Measurements from ENCODE around the gene C19orf47. TPM values are rescaled to one million over a fixed set of nuclear protein-coding genes. Genes with fewer than 3 reads are reported as not detected.

Gene C19orf47
- total RNA-seq, 1 donor from 2014 or later, result 10.6 TPM

DNA sequence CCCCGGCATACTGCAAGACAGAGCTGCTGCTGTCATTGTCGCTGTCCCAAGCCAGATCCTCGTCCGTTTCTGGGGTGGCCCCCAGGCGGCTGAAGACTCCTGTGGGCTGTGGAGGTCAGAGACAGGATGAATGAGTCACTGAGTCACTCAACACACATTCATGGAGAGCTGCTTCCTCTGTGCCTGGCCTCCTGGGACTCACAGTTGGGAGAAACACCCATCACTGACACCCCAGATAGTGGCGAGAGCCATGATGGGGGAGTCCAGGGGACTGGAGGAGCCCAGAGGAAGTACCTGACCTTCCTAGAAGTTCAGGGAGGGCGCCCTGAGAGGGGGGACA is 26.0 kb downstream of the C19orf47 start:
- no peaks in the 10 kb centered on the region for H3K79me2 ChIP-seq (ENCODE audit: low read depth)
- no peak overlapping the region for H3K27ac Mint-ChIP-seq
- no peak for DNase-seq (ENCODE audit: low spot score)
- H3K4me3 ChIP-seq, result no peak overlapping the region
- H3K4me1 ChIP-seq, result no peaks in the 10 kb centered on the region
- H3K4me2 ChIP-seq, result no peak overlapping the region
- no peaks in the 10 kb centered on the region for H4K20me1 ChIP-seq (ENCODE audit: low read depth)
- H3K4me3 Mint-ChIP-seq, result no peak overlapping the region
- H2AFZ ChIP-seq (replicated peaks), result no peak overlapping the region
- no peaks in the 10 kb centered on the region for H3K9me3 Mint-ChIP-seq
- no peaks in the 10 kb centered on the region for H3K27me3 ChIP-seq
- no peaks in the 10 kb centered on the region for H3K27me3 Mint-ChIP-seq (ENCODE audit: insufficient read depth, low read depth)
- peaks cover 5% of the 10 kb centered on the region for H3K4me1 Mint-ChIP-seq
- no peaks in the 10 kb centered on the region for H3F3A ChIP-seq (ENCODE audit: low read depth)
- H3K36me3 Mint-ChIP-seq, result peaks cover 15% of the 10 kb centered on the region
- TF ChIP-seq, protein P1, sequence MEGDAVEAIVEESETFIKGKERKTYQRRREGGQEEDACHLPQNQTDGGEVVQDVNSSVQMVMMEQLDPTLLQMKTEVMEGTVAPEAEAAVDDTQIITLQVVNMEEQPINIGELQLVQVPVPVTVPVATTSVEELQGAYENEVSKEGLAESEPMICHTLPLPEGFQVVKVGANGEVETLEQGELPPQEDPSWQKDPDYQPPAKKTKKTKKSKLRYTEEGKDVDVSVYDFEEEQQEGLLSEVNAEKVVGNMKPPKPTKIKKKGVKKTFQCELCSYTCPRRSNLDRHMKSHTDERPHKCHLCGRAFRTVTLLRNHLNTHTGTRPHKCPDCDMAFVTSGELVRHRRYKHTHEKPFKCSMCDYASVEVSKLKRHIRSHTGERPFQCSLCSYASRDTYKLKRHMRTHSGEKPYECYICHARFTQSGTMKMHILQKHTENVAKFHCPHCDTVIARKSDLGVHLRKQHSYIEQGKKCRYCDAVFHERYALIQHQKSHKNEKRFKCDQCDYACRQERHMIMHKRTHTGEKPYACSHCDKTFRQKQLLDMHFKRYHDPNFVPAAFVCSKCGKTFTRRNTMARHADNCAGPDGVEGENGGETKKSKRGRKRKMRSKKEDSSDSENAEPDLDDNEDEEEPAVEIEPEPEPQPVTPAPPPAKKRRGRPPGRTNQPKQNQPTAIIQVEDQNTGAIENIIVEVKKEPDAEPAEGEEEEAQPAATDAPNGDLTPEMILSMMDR (IDR thresholded peaks at IDR 0.05), result no peak
- no peak for TF ChIP-seq EZH2 (IDR thresholded peaks at IDR 0.05)
- TF ChIP-seq EZH2phosphoT487 (IDR thresholded peaks at IDR 0.05), result no peak
- no peak overlapping the region for H3K9ac ChIP-seq
- no peak overlapping the region for H3K27ac ChIP-seq
- no peaks in the 10 kb centered on the region for H3K36me3 ChIP-seq
- H3K9me3 ChIP-seq (ENCODE audit: low read depth), result no peaks in the 10 kb centered on the region

DNA sequence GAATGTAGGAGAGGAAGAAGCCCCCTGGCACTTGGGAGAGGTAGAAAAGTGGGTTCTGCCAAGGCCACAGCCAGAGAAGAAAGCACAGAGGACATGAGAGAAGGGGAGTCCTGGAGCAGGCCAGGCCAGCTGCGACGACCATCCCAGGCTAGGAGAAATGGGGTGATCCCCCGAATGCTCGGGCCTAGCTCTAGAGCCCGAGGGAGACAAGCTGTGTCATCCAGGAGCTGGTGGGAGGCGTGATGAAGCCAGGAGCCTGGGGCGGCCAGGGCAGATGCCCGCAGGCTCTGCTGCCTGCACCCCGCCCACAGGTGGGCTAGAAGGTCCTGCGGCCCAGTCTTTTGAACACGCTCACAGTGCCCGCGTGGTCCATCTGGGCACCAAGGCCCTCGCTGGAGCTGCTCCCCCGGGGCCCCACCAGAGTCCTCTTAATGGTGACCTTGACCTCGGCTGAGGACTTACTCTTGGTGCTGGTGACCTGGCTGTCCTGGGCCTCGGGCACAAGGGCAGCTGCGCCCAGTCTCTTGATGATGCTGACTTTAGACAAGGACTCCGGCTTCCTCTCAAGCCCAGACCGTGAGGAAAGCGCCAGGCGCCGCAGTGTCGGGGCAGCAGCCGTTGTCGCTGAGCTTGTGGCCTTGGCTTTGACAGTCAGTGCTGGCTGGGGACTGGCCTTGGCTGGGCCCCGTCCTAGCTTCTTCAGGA is 26.5 kb downstream of the C19orf47 start:
- H3K36me3 ChIP-seq, result no peaks in the 10 kb centered on the region
- no peaks in the 10 kb centered on the region for H3K79me2 ChIP-seq (ENCODE audit: low read depth)
- H3K27me3 ChIP-seq, result no peaks in the 10 kb centered on the region
- H3K4me3 Mint-ChIP-seq, result no peak overlapping the region
- no peaks in the 10 kb centered on the region for H3K4me1 ChIP-seq
- no peaks in the 10 kb centered on the region for H4K20me1 ChIP-seq (ENCODE audit: low read depth)
- H3F3A ChIP-seq (ENCODE audit: low read depth), result no peaks in the 10 kb centered on the region
- H3K4me2 ChIP-seq, result no peak overlapping the region
- no peak overlapping the region for H2AFZ ChIP-seq (replicated peaks)
- TF ChIP-seq, protein P1 (IDR thresholded peaks at IDR 0.05), result no peak
- TF ChIP-seq EZH2 (IDR thresholded peaks at IDR 0.05), result no peak
- TF ChIP-seq EZH2phosphoT487 (IDR thresholded peaks at IDR 0.05), result no peak
- H3K27ac Mint-ChIP-seq, result no peak overlapping the region
- H3K4me1 Mint-ChIP-seq, result peaks cover 5% of the 10 kb centered on the region
- H3K9ac ChIP-seq, result no peak overlapping the region
- H3K9me3 Mint-ChIP-seq, result no peaks in the 10 kb centered on the region
- no peak overlapping the region for H3K4me3 ChIP-seq
- H3K9me3 ChIP-seq (ENCODE audit: low read depth), result no peaks in the 10 kb centered on the region
- DNase-seq (ENCODE audit: low spot score), result no peak
- no peaks in the 10 kb centered on the region for H3K27me3 Mint-ChIP-seq (ENCODE audit: insufficient read depth, low read depth)
- no peak overlapping the region for H3K27ac ChIP-seq
- peaks cover 16% of the 10 kb centered on the region for H3K36me3 Mint-ChIP-seq

DNA sequence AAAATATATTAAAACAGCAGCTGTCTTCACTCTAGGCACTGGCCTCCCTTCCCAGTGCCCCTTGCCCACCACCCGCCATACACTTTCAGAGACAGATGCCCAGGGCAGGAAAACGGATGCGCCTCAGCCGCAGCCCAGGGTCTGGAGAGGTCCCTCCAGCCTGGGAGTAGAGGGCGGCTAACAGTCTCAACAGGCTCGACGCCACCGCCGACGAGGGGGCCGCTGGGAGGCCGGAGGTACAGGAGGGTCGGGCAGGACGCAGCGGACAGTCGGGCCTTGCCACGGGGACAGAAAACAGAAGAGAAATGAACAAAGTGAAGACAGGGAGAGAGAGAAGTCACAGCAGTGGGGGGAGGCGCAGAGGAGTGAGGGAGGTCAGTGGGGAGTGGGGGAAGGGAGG is 27.1 kb downstream of the C19orf47 start:
- no peaks in the 10 kb centered on the region for H3K27me3 ChIP-seq
- Mint-ChIP-seq H3K27me3 (ENCODE audit: insufficient read depth, low read depth) (peaks cover 2% of the 10 kb centered on the region), H3K4me3 (no peak overlapping the region), H3K9me3 (no peaks in the 10 kb centered on the region), H3K4me1 (peaks cover 5% of the 10 kb centered on the region), H3K36me3 (peaks cover 19% of the 10 kb centered on the region), H3K27ac (no peak overlapping the region)
- H4K20me1 ChIP-seq (ENCODE audit: low read depth), result no peaks in the 10 kb centered on the region
- no peaks in the 10 kb centered on the region for H3K79me2 ChIP-seq (ENCODE audit: low read depth)
- no peak overlapping the region for H2AFZ ChIP-seq (replicated peaks)
- H3K4me3 ChIP-seq, result no peak overlapping the region
- TF ChIP-seq, protein P1 (IDR thresholded peaks at IDR 0.05), result no peak
- no peak for TF ChIP-seq EZH2 (IDR thresholded peaks at IDR 0.05)
- no peak for TF ChIP-seq EZH2phosphoT487 (IDR thresholded peaks at IDR 0.05)
- no peaks in the 10 kb centered on the region for H3K4me1 ChIP-seq
- DNase-seq (ENCODE audit: low spot score), result no peak
- no peak overlapping the region for H3K9ac ChIP-seq
- no peaks in the 10 kb centered on the region for H3K36me3 ChIP-seq
- no peak overlapping the region for H3K4me2 ChIP-seq
- H3K9me3 ChIP-seq (ENCODE audit: low read depth), result no peaks in the 10 kb centered on the region
- H3F3A ChIP-seq (ENCODE audit: low read depth), result no peaks in the 10 kb centered on the region
- H3K27ac ChIP-seq, result no peak overlapping the region

All from neural progenitor cell (in vitro differentiated cells).